Heart right ventricle (tissue), 16 donors: ENCODE measurements around the gene DDX5. TPM values are rescaled to one million over a fixed set of nuclear protein-coding genes. Genes with fewer than 3 reads are reported as not detected.

ENCODE experiments used
- ATAC-seq, 8 donors: fragments of 200-7000 bp; cut with Tn5 transposase; one replicate each; pipeline ENCODE4 v1.9.1; 2020; ENCODE audit warnings: mild to moderate bottlenecking in 8 of 8, moderate library complexity in 8 of 8, moderate number of reproducible peaks in 1 of 8
- DNase-seq, 2 donors: peaks; one replicate each; pipeline ENCODE4 v3.0.0-alpha.2; 2020
- H3K27ac ChIP-seq, 10 donors: fragments of 200-600 bp; sonication (generic) in 2 of 10; one replicate each; pipeline versions ENCODE4 v1.5.0 to v1.8.0; 2020 to 2022; ENCODE audit warnings: mild to moderate bottlenecking in 3 of 10
- H3K27me3 ChIP-seq, 7 donors: fragments of 200-600 bp; one replicate each; pipeline ENCODE4 v1.8.0; 2021 to 2022; ENCODE audit warnings: mild to moderate bottlenecking in 2 of 7
- H3K36me3 ChIP-seq, 9 donors: fragments of 200-600 bp; sonication (generic) in 1 of 9; one replicate each; pipeline versions ENCODE4 v1.5.0 to v1.8.0; 2020 to 2022; ENCODE audit warnings: mild to moderate bottlenecking in 2 of 9
- H3K4me1 ChIP-seq, 9 donors: fragments of 200-600 bp; sonication (generic) in 1 of 9; one replicate each; pipeline versions ENCODE4 v1.5.0 to v1.8.0; 2020 to 2022; ENCODE audit warnings: mild to moderate bottlenecking in 4 of 9
- H3K4me3 ChIP-seq, 10 donors: fragments of 200-600 bp; sonication (generic) in 2 of 10; one replicate each; pipeline versions ENCODE4 v1.5.0 to v1.8.0; 2020 to 2022; ENCODE audit warnings: mild to moderate bottlenecking in 7 of 10, moderate library complexity in 2 of 10
- H3K9me3 ChIP-seq, 11 donors: fragments of 200-600 bp in 10 of 11; sonication (generic) in 2 of 11; one replicate each; pipeline versions ENCODE4 v1.5.0 to v1.8.0; 2013 to 2022; ENCODE audit warnings: mild to moderate bottlenecking in 2 of 11, control low read depth in 1 of 11, moderate library complexity in 1 of 11
- WGBS, 2 donors: extraction: QIAGEN DNeasy Blood & Tissue Kit; methylation state at CpG; one replicate each; pipeline ENCODE4 v1.1.7; 2013; ENCODE audit warnings: inconsistent platforms in 1 of 2; 5-methylcytosine and 5-hydroxymethylcytosine counted together
- intact Hi-C, 10 donors: fragments of 100-400 bp; cut with DNase I; formaldehyde crosslinking; loops; one replicate each; pipeline versions ENCODE4 v1.11.1 to v1.14.2; 2022
- polyA plus RNA-seq, 2 donors: library from polyadenylated mRNA; stranded (reverse); fragments of 200-250 nt; gene quantifications; one replicate each; pipeline ENCODE4 v1.2.3, GENCODE V29; 2013
- total RNA-seq, 10 donors: library from RNA; stranded (reverse); fragmentation: NEBNext Ultra II Directional in 3 of 10; extraction: Animal tissue kit (Norgen Biotek cat#: 25700) in 3 of 10; gene quantifications; one replicate each; pipeline versions ENCODE4 v1.2.1 to v1.2.4, GENCODE V29; 2021 to 2023
- TF ChIP-seq, protein P1 (sequence below), 9 donors: fragments of 200-600 bp; sonication (generic) in 2 of 9; IDR thresholded peaks; one replicate each; pipeline versions ENCODE4 v1.5.0 to v1.8.0; 2021 to 2022; ENCODE audit warnings: antibody characterized with exemption in 9 of 9, mild to moderate bottlenecking in 5 of 9, moderate library complexity in 1 of 9
- donor health status: Arrhythmogenic right ventricular cardiomyopathy.
- donor health status: ischemic (EF 13 %, LVEDD 7.1; RV severe dilation, severe dysfunction).
- donor health status: healthy with polysubstance abuse.
- donor health status: DM: no; HTN: yes; CAD: no.
- donor health status: DM: no; HTN: no; CAD: no.
- donor health status: ischemic (EF 25% LVEDD 6.9; RV normal size, moderate dysfunction).
- donor health status: ischemic (EF 25% LVEDD 5.7; RV mildly dilated, moderate dysfunction).
- donor health status: healthy.
- donor health status: DM: yes; HTN: yes; CAD: no.
- donor health status: Ischemic cardiomyopathy.
- donor health status: ischemic (EF 35%, LVEDD 5.7; RV mildly dilated, moderate dysfunction).
- donor health status: nonischemic (EF 11% LVEDD 7.7; RV severe dilation, severe dysfunction).
- donor health status: DM: yes; HTN: yes; CAD: no.
- donor health status: PGD.
- donor health status: ischemic (EF 29% LVEDD 5.4; RV normal size, mild dysfunction).
- donor health status: nonischemic (EF 23%, LVEDD 6.1; RV moderate dilation, normal function).

Gene DDX5
- total and polyA plus RNA-seq, 12 donors = 215 to 474 (median 349) TPM

DNA sequence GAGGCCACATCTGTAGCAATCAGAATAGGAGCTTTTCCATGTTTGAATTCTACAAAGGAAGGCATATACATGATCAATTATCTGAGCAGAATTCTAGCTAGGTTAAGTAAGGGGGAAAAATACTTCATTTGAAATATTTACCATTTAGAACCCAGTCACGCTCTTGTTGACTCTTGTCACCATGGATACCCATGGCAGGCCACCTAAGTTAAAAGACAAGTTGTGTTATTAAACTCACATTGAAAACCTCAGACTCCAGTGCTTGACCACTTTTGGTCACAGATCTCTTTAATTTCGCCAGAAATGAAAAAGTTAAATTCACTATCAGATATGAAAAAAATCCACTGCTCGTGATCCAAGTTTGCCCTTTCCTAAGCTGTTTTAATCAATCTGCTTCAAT is 4.1 kb downstream of the DDX5 start:
- H3K4me3 ChIP-seq = peak overlapping the region in 1 of 10 donors; percentile 8

DNA sequence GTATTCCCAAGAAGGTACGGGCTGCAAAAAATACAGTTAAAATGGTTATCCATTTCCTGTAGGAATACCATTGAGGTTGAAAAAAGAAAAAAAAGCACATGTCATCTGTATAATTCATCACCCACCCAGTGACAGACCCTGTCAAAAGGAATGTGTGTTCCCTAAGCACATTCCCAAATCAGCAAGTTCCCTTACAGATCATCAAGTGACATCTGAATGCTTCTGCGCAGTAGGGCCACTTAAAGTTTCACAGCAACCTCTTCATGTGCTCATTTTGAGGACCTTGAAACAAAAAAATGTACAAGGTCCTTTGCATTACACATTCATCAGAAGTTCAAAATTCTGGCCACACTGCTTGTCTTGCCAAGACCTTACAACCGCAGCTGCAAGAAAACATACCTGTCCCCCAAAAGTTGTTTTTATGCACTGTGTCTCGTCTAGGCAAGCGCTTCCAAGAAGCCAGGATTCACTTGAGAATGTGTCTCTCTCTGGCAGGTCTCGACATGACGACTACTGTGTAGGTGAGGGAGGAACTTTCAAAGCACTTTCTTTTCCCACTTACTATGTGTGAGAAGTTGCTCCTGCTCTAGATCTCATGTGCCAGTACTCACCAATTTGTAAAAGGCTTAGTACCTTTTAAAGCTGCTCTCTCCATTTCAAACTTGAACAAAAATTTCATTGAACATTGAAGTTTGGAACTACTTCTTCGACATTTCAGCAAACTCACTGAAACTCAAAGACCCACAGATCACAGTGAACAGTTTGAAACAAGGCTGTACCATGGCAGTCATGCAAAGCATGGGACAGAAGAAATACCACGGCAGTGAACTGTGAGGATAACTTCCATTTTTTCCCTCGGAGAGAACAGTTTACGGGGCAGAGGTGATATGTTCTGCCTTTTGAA is 5.0 kb downstream of the DDX5 start:
- Histone ChIP-seq H3K4me1 (peaks cover 12 to 82% (median 69%) of the 10 kb centered on the region in 9 donors), H3K36me3 (peaks cover 0 to 81% (median 61%) of the 10 kb centered on the region in 9 donors), H3K27ac (no peak overlapping the region), H3K9me3 (no peaks in the 10 kb centered on the region), H3K4me3 (no peak overlapping the region), H3K27me3 (no peaks in the 10 kb centered on the region)
- DNase-seq (no peak), ATAC-seq (no peak)
- TF ChIP-seq, protein P1, sequence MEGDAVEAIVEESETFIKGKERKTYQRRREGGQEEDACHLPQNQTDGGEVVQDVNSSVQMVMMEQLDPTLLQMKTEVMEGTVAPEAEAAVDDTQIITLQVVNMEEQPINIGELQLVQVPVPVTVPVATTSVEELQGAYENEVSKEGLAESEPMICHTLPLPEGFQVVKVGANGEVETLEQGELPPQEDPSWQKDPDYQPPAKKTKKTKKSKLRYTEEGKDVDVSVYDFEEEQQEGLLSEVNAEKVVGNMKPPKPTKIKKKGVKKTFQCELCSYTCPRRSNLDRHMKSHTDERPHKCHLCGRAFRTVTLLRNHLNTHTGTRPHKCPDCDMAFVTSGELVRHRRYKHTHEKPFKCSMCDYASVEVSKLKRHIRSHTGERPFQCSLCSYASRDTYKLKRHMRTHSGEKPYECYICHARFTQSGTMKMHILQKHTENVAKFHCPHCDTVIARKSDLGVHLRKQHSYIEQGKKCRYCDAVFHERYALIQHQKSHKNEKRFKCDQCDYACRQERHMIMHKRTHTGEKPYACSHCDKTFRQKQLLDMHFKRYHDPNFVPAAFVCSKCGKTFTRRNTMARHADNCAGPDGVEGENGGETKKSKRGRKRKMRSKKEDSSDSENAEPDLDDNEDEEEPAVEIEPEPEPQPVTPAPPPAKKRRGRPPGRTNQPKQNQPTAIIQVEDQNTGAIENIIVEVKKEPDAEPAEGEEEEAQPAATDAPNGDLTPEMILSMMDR (IDR thresholded peaks at IDR 0.05) = no peak
- WGBS, 2 donors = 72 to 78% methylated on average over 11 of the region's 11 CpGs
- intact Hi-C loops = loop anchor here in 1 of 10 donors (10.0 kb wide), 1 partner anchor 676 kb away; the partner anchor contains the start of genes FTSJ3 and PSMC5

More for the DNA sequence above, 4.1 kb downstream of the DDX5 start:
- DNase-seq (no peak), ATAC-seq (no peak)
- no peaks in the 10 kb centered on the region for H3K27me3 ChIP-seq
- TF ChIP-seq, protein P1 (IDR thresholded peaks at IDR 0.05) = no peak
- intact Hi-C loops = loop anchor here in 1 of 10 donors (10.0 kb wide), 1 partner anchor 677 kb away; the partner anchor contains the start of genes FTSJ3 and PSMC5
- 65 to 75% methylated on average over 3 of the region's 3 CpGs for WGBS, 2 donors
- peaks cover 12 to 77% (median 66%) of the 10 kb centered on the region in 9 donors for H3K4me1 ChIP-seq
- H3K27ac ChIP-seq = peak overlapping the region in 1 of 10 donors; percentile 25
- H3K9me3 ChIP-seq = no peaks in the 10 kb centered on the region
- H3K36me3 ChIP-seq = peaks cover 0 to 81% (median 61%) of the 10 kb centered on the region in 9 donors

DNA sequence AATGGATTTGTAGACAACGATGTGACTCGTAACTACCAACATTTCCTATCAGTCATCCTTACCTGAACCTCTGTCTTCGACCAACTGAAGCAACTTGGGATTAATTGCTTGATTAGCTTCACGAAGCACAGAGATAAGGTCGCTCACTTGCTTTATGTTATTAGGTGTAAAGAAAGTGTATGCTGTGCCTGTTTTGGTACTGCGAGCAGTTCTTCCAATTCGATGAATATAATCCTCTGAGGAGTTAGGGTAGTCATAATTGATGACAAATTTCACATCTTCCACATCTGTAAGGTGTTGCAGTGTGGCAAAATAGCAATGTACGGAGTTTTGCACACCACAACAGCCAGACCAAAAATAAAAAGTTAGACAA is 5.6 kb downstream of the DDX5 start:
- peaks cover 15 to 88% (median 76%) of the 10 kb centered on the region in 9 donors for H3K4me1 ChIP-seq
- no peak for DNase-seq

More for the DNA sequence above, 5.6 kb downstream of the DDX5 start:
- intact Hi-C loops = loop anchor here in 1 of 10 donors (10.0 kb wide), 1 partner anchor 676 kb away; the partner anchor contains the start of genes FTSJ3 and PSMC5
- no peak for ATAC-seq
- no peaks in the 10 kb centered on the region for H3K9me3 ChIP-seq
- H3K4me3 ChIP-seq = no peak overlapping the region
- H3K27me3 ChIP-seq = no peaks in the 10 kb centered on the region
- 81 to 85% methylated on average over 8 of the region's 8 CpGs for WGBS, 2 donors
- TF ChIP-seq, protein P1 (IDR thresholded peaks at IDR 0.05) = no peak
- no peak overlapping the region for H3K27ac ChIP-seq
- H3K36me3 ChIP-seq = peaks cover 0 to 81% (median 61%) of the 10 kb centered on the region in 9 donors
